Choroid plexus epithelial cell (primary cell): Measurements from ENCODE around the gene CNNM3.
"Not testable (repeated sequence)": the region's sequence is repeated elsewhere in the genome, so short reads cannot be mapped to it uniquely, and the experiment has no call there.

Experiments used
- DNase-seq: peaks from one replicate; pipeline ENCODE4 v3.0.0-alpha.2; 2010; ENCODE audit warnings: low read depth
- H3K4me3 ChIP-seq: 2 replicates; pipeline ENCODE4 v1.5.1; 2011; ENCODE audit warnings: low read depth, mild to moderate bottlenecking, control low read depth, low read length, moderate library complexity
- TF ChIP-seq, protein P1 (sequence below): conservative IDR thresholded peaks from 2 replicates; pipeline ENCODE4 v1.5.1; 2011; ENCODE audit warnings: low read depth, mild to moderate bottlenecking, control low read depth, inconsistent platforms, low read length, moderate library complexity

Gene CNNM3

DNA sequence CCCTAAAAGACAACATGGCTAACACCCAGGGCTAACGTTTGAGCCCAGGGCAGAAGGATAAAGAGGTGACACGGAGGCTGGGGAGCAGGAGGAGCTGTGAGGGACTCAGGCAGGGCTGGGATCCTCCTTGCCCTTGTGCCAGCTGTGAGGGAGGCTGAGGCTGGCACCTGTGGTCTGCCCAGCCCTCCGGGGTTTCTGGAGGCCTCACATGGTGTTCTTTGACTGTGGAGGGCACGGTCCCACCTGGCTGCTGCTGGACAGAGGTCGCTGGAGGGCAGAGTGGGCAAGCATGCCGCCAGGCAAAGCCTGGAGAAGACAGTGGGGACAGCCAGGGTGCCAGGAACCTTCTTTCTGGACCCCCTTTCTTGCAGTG, 26.8 kb upstream of the CNNM3 start:
- no peak overlapping the region for H3K4me3 ChIP-seq
- TF ChIP-seq, protein P1, sequence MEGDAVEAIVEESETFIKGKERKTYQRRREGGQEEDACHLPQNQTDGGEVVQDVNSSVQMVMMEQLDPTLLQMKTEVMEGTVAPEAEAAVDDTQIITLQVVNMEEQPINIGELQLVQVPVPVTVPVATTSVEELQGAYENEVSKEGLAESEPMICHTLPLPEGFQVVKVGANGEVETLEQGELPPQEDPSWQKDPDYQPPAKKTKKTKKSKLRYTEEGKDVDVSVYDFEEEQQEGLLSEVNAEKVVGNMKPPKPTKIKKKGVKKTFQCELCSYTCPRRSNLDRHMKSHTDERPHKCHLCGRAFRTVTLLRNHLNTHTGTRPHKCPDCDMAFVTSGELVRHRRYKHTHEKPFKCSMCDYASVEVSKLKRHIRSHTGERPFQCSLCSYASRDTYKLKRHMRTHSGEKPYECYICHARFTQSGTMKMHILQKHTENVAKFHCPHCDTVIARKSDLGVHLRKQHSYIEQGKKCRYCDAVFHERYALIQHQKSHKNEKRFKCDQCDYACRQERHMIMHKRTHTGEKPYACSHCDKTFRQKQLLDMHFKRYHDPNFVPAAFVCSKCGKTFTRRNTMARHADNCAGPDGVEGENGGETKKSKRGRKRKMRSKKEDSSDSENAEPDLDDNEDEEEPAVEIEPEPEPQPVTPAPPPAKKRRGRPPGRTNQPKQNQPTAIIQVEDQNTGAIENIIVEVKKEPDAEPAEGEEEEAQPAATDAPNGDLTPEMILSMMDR, result no peak

GRCh38 chr2:96792772-96793749, 23.0 kb upstream of the CNNM3 start:
- no peak for DNase-seq
- H3K4me3 ChIP-seq, result no peak overlapping the region
- TF ChIP-seq, protein P1, result no peak

More for the DNA sequence above, 26.8 kb upstream of the CNNM3 start:
- no peak for DNase-seq

- H3K4me3 ChIP-seq, result no peak overlapping the region
- DNase-seq, result no peak
- TF ChIP-seq, protein P1, result no peak
Observed at GRCh38 chr2:96795076-96795475, 21.0 kb upstream of the CNNM3 start.

GRCh38 chr2:96796497-96796896, 19.6 kb upstream of the CNNM3 start:
- not testable (repeated sequence) for H3K4me3 ChIP-seq, DNase-seq

- TF ChIP-seq, protein P1, result no peak
- no peak for DNase-seq
- no peak overlapping the region for H3K4me3 ChIP-seq
Observed at GRCh38 chr2:96797066-96797625, 18.9 kb upstream of the CNNM3 start.

DNA sequence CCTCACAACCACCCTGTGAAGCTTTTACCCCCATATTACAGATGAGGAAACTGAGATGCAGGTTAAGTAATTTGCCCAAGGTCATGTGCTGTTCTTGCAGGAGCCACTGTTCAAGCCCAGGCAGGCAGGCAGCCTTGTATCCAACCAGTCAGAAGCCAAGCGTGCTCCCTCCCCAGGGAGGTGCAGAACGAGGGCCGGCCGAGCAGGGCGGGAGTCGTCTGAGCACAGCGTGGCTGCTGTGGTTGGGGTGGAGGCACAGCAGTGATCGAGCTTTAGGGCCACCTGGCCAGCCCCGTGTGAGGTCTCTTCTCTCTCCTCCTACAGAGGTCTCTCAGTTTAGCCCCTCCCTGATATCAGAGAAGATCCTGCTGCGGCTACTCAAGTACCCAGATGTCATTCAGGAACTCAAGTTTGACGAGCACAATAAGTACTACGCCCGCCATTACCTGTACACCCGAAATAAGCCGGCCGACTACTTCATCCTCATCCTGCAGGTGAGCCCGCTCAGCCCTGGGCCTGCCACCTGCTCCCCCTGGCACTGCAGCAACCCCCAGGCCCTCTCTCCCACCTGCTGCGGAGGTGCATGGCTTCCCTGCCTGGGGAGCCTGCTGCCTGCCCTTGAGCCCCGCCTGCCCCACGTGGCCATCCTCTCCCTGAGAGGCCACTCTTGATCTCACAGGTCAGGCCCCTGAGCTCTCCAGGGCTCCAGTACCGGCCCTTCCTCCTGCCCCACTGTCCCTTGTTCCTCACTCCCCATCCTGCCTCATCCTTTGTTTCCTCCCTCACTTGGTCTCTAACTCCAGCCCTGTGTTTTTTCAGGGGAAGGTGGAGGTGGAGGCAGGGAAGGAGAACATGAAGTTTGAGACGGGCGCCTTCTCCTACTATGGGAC, 17.1 kb upstream of the CNNM3 start:
- no peak overlapping the region for H3K4me3 ChIP-seq
- TF ChIP-seq, protein P1, result no peak
- DNase-seq, result no peak

DNA sequence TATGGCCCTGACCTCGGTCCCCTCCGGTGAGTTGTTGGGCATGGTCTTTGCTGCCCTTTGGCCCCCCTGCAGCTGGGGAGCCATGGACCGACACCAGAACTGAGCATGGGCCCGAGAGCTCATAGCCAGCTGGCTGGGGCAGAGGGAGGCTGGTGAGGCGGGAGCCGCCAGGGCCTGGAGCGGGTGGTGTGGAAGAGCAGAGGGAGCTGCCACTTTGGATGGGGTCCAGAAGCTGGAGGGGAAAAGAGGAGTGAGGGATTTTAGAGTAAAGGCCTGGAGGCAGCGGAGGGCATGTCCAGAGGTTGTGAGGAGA, 16.5 kb upstream of the CNNM3 start:
- DNase-seq, result no peak
- no peak overlapping the region for H3K4me3 ChIP-seq
- TF ChIP-seq, protein P1, result no peak
